H9 (cell line): Measurements from ENCODE around the gene NRXN2. TPM values are rescaled to one million over a fixed set of nuclear protein-coding genes. Genes with fewer than 3 reads are reported as not detected.

Experiments used
- DNase-seq: peaks from one replicate; pipeline ENCODE4 v3.0.0-alpha.2; 2017
- H2AFZ ChIP-seq: one replicate; pipeline ENCODE4 v1.6.1; 2013; ENCODE audit warnings: mild to moderate bottlenecking, low read length, control low read depth, moderate library complexity
- H2AK5ac ChIP-seq: 2 replicates; pipeline ENCODE4 v1.6.1; 2013; ENCODE audit warnings: low read length, control low read depth, mixed read lengths; ENCODE audit not compliant: insufficient read length
- H2BK120ac ChIP-seq: one replicate; pipeline ENCODE4 v1.6.1; 2013; ENCODE audit warnings: low read depth, mild to moderate bottlenecking, low read length, control low read depth, inconsistent platforms; ENCODE audit not compliant: poor library complexity, severe bottlenecking
- H2BK12ac ChIP-seq: 2 replicates; pipeline ENCODE4 v1.6.1; 2013; ENCODE audit warnings: low read length, control low read depth, mixed read lengths, low read depth; ENCODE audit not compliant: insufficient read length
- H2BK15ac ChIP-seq: 2 replicates; pipeline ENCODE4 v1.6.1; 2013; ENCODE audit warnings: low read depth, low read length, control low read depth
- H2BK20ac ChIP-seq: one replicate; pipeline ENCODE4 v1.6.1; 2013; ENCODE audit warnings: low read depth, mild to moderate bottlenecking, low read length, control low read depth, inconsistent platforms; ENCODE audit not compliant: poor library complexity, severe bottlenecking
- H2BK5ac ChIP-seq: 2 replicates; pipeline ENCODE4 v1.6.1; 2013; ENCODE audit warnings: low read length, control low read depth, mixed read lengths; ENCODE audit not compliant: insufficient read length
- H3K14ac ChIP-seq: 2 replicates; pipeline ENCODE4 v1.6.1; 2013; ENCODE audit warnings: low read length, control low read depth; ENCODE audit not compliant: insufficient read depth
- H3K18ac ChIP-seq: 2 replicates; pipeline ENCODE4 v1.6.1; 2013; ENCODE audit warnings: low read depth, mild to moderate bottlenecking, mixed read lengths, low read length, control low read depth; ENCODE audit not compliant: insufficient read length
- H3K23ac ChIP-seq: 2 replicates; pipeline ENCODE4 v1.6.1; 2013; ENCODE audit warnings: low read length, control low read depth, mixed read lengths, low read depth; ENCODE audit not compliant: insufficient read length
- H3K23me2 ChIP-seq: 2 replicates; pipeline ENCODE4 v1.6.1; 2013; ENCODE audit warnings: low read depth, mild to moderate bottlenecking, mixed read lengths, low read length, control low read depth; ENCODE audit not compliant: insufficient read length, poor library complexity, severe bottlenecking
- H3K27ac ChIP-seq: 2 replicates; pipeline ENCODE4 v1.5.1; 2013; ENCODE audit warnings: low read length, control low read depth, mixed read lengths, low read depth; ENCODE audit not compliant: insufficient read length
- H3K27me3 ChIP-seq: 2 replicates; pipeline ENCODE4 v1.6.1; 2013; ENCODE audit warnings: low read length, control low read depth, inconsistent platforms; ENCODE audit not compliant: insufficient read depth
- H3K4ac ChIP-seq: 2 replicates; pipeline ENCODE4 v1.6.1; 2013; ENCODE audit warnings: low read depth, mild to moderate bottlenecking, control low read depth, inconsistent platforms, low read length, moderate library complexity
- H3K4me1 ChIP-seq: 2 replicates; pipeline ENCODE4 v1.6.1; 2013; ENCODE audit warnings: low read length, control low read depth, inconsistent platforms; ENCODE audit not compliant: insufficient read depth
- H3K4me2 ChIP-seq: 2 replicates; pipeline ENCODE4 v1.6.1; 2013; ENCODE audit warnings: low read length, control low read depth, mixed read lengths; ENCODE audit not compliant: insufficient read length, insufficient read depth
- H3K56ac ChIP-seq: 2 replicates; pipeline ENCODE4 v1.6.1; 2013; ENCODE audit warnings: low read depth, mild to moderate bottlenecking, mixed read lengths, low read length, control low read depth; ENCODE audit not compliant: insufficient read length
- H3K79me1 ChIP-seq: 2 replicates; pipeline ENCODE4 v1.6.1; 2013; ENCODE audit warnings: low read depth, mild to moderate bottlenecking, moderate library complexity, low read length, control low read depth, inconsistent platforms; ENCODE audit not compliant: insufficient read depth, poor library complexity, severe bottlenecking
- H3K79me2 ChIP-seq: 2 replicates; pipeline ENCODE4 v1.6.1; 2013; ENCODE audit warnings: low read length, control low read depth, inconsistent platforms; ENCODE audit not compliant: insufficient read depth
- H3K9ac ChIP-seq: 2 replicates; pipeline ENCODE4 v1.6.1; 2013; ENCODE audit warnings: low read length, control low read depth, mixed read lengths; ENCODE audit not compliant: insufficient read length; ENCODE audit errors: extremely low read depth
- H3K9me3 ChIP-seq: one replicate; pipeline ENCODE4 v1.6.1; 2013; ENCODE audit warnings: low read depth, low read length, inconsistent platforms; ENCODE audit not compliant: control insufficient read depth
- H3T11ph ChIP-seq: one replicate; pipeline ENCODE4 v1.6.1; 2013; ENCODE audit warnings: mild to moderate bottlenecking, low read length, control low read depth, inconsistent platforms
- H4K20me1 ChIP-seq: one replicate; pipeline ENCODE4 v1.6.1; 2013; ENCODE audit not compliant: control insufficient read depth, insufficient read length, insufficient read depth
- H4K5ac ChIP-seq: 2 replicates; pipeline ENCODE4 v1.6.1; 2013; ENCODE audit warnings: low read depth, mild to moderate bottlenecking, mixed read lengths, low read length, control low read depth; ENCODE audit not compliant: insufficient read length
- H4K8ac ChIP-seq: replicated peaks from 2 replicates; pipeline ENCODE4 v1.6.1; 2013; ENCODE audit warnings: low read length, control low read depth, mixed read lengths, low read depth; ENCODE audit not compliant: insufficient read length
- H4K91ac ChIP-seq: 2 replicates; pipeline ENCODE4 v1.6.1; 2013; ENCODE audit warnings: low read depth, mild to moderate bottlenecking, moderate library complexity, mixed read lengths, low read length, control low read depth; ENCODE audit not compliant: insufficient read length
- H3K27ac Mint-ChIP-seq, 3 experiments: 2 replicates in 2 of 3; 3 replicates in 1 of 3; pipeline ENCODE4 v1.8.0; 2020 to 2021; ENCODE audit warnings: mixed read lengths in 3 of 3, mild to moderate bottlenecking in 1 of 3, moderate library complexity in 1 of 3
- H3K27me3 Mint-ChIP-seq: 2 replicates; pipeline ENCODE4 v1.8.0; 2021; ENCODE audit warnings: low read depth, mild to moderate bottlenecking, moderate library complexity, mixed read lengths
- H3K36me3 Mint-ChIP-seq, 3 experiments: 2 replicates in 2 of 3; 3 replicates in 1 of 3; pipeline ENCODE4 v1.8.0; 2020 to 2021; ENCODE audit warnings: low read depth in 3 of 3, mixed read lengths in 3 of 3; ENCODE audit not compliant: insufficient read depth in 1 of 3
- H3K4me1 Mint-ChIP-seq, 2 experiments: 2 replicates each; pipeline ENCODE4 v1.8.0; 2020; ENCODE audit warnings: mixed read lengths in 2 of 2
- H3K4me3 Mint-ChIP-seq, 2 experiments: 2 replicates in 1 of 2; 3 replicates in 1 of 2; pipeline ENCODE4 v1.8.0; 2020 to 2021; ENCODE audit warnings: mild to moderate bottlenecking in 2 of 2, mixed read lengths in 2 of 2, moderate library complexity in 1 of 2
- H3K9me3 Mint-ChIP-seq, 2 experiments: 2 replicates in 1 of 2; 3 replicates in 1 of 2; pipeline ENCODE4 v1.8.0; 2020; ENCODE audit warnings: mild to moderate bottlenecking in 2 of 2, mixed read lengths in 2 of 2, moderate library complexity in 1 of 2
- CTCF ChIP-seq: fragments of 200-600 bp; sonication (generic); conservative IDR thresholded peaks from 3 replicates; pipeline ENCODE4 v1.8.0; 2021; ENCODE audit warnings: antibody characterized with exemption, mild to moderate bottlenecking
- WGBS: extraction: QIAGEN DNeasy Blood & Tissue Kit; methylation state at CpG from one replicate; pipeline ENCODE4 v1.1.7; 2013; ENCODE audit warnings: missing lambda C conversion rate, low lambda C conversion rate, mixed read lengths; ENCODE audit not compliant: insufficient read length; ENCODE audit errors: extremely low coverage; 5-methylcytosine and 5-hydroxymethylcytosine counted together
- total RNA-seq: library from RNA; stranded (reverse); gene quantifications from 2 replicates; pipeline ENCODE4 v1.2.1, GENCODE V29; 2021

The NRXN2 gene
- total RNA-seq, 1 experiment from 2014 or later: 3.9 TPM

- H2BK12ac ChIP-seq: no peak overlapping the region
Observed at GRCh38 chr11:64598797-64599697, 124.0 kb downstream of the NRXN2 start.

More at GRCh38 chr11:64598797-64599697, 124.0 kb downstream of the NRXN2 start:
- Histone ChIP-seq H3K4me2 (no peak overlapping the region), H3T11ph (no peak overlapping the region), H3K4ac (no peak overlapping the region), H3K23me2 (no peaks in the 10 kb centered on the region), H3K56ac (no peak overlapping the region), H4K5ac (no peak overlapping the region), H3K14ac (no peak overlapping the region; the same call in 1 of the 2 replicates), H3K4me1 (no peaks in the 10 kb centered on the region), H3K18ac (no peak overlapping the region), H3K79me2 (no peaks in the 10 kb centered on the region), H4K8ac (no peak overlapping the region), H4K20me1 (no peaks in the 10 kb centered on the region), H2AFZ (no peak overlapping the region), H4K91ac (no peak overlapping the region), H3K79me1 (no peaks in the 10 kb centered on the region), H3K27me3 (no peaks in the 10 kb centered on the region), H3K27ac (no peak overlapping the region), H2BK20ac (no peak overlapping the region), H3K9ac (no peak overlapping the region), H3K23ac (no peak overlapping the region), H2BK5ac (no peak overlapping the region), H3K9me3 (no peaks in the 10 kb centered on the region), H2BK120ac (no peak overlapping the region), H2AK5ac (no peak overlapping the region), H2BK15ac (no peak overlapping the region)
- H3K36me3 Mint-ChIP-seq: no peaks in the 10 kb centered on the region
- no peak for DNase-seq
- H3K27me3 Mint-ChIP-seq: peaks cover 7% of the 10 kb centered on the region
- H3K27ac Mint-ChIP-seq: no peak overlapping the region; a peak in 1 of 7 replicates
- H3K9me3 Mint-ChIP-seq: peaks cover 0 to 4% of the 10 kb centered on the region in 2 experiments; a peak in 3 of 5 replicates
- TF ChIP-seq CTCF: no peak
- no peak overlapping the region for H3K4me3 Mint-ChIP-seq
- whole genome bisulfite sequencing: no CpG with 5 or more reads among the region's 23 CpGs
- no peaks in the 10 kb centered on the region for H3K4me1 Mint-ChIP-seq
